GM12874 (cell line): Measurements from ENCODE around the gene SLC10A3.

Experiments
- TF ChIP-seq, protein P1 (sequence below): IDR thresholded peaks from 2 replicates; pipeline ENCODE4 v1.5.1; 2011; ENCODE audit warnings: low read depth, mild to moderate bottlenecking, control low read depth, low read length, moderate library complexity; ENCODE audit not compliant: insufficient read depth

SLC10A3 gene

DNA sequence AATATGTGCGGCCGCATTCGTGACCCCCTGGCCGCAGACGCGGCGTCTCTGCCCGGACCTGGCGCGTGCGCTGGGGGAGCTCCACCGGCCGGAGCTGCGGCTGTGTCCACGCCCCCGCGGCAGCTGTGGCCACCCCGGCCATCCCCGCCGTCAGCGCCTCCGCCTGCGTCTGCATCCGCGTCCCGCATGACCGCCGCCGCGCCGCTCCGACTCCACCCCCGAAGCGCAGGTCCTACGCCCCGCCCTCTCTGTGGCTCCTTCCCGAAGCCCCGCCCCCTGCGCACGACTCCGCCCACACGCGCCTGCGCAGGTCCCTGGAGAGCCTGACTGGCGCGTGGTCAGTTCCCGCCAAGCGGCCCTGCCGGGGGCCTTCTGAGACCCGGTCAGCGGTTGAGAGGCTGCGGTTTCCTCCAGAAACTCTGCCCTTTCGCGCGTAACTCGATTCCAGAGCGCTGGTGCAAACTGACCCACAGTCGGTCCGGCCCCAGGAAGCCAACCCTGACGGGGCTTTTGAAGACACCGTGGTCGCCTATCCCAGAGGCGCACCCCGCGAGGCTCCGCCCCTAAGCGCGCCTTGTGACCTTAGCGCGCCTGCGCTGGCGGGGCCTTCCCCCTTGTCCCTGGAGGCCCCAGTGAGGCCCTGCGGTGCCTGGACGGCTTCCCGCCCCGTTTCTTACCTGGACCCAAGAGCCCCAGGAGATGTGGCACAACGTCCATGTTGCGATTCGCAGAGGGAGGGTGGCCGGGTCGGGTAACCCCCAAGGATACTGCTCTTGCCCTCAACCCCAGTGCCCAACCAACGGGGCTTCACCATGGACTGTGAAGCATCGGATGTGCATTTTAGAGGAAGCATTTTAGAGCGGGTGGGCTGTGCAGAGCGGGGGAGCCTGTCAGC is 11.5 kb downstream of the SLC10A3 start, which contains the start of gene LAGE3:
Gene LAGE3, minus strand, starts transcription at position 554 of the 895 bp plus-strand sequence. Its CDS starts 366 bp downstream, at position 188.
- TF ChIP-seq, protein P1, sequence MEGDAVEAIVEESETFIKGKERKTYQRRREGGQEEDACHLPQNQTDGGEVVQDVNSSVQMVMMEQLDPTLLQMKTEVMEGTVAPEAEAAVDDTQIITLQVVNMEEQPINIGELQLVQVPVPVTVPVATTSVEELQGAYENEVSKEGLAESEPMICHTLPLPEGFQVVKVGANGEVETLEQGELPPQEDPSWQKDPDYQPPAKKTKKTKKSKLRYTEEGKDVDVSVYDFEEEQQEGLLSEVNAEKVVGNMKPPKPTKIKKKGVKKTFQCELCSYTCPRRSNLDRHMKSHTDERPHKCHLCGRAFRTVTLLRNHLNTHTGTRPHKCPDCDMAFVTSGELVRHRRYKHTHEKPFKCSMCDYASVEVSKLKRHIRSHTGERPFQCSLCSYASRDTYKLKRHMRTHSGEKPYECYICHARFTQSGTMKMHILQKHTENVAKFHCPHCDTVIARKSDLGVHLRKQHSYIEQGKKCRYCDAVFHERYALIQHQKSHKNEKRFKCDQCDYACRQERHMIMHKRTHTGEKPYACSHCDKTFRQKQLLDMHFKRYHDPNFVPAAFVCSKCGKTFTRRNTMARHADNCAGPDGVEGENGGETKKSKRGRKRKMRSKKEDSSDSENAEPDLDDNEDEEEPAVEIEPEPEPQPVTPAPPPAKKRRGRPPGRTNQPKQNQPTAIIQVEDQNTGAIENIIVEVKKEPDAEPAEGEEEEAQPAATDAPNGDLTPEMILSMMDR = no peak

DNA sequence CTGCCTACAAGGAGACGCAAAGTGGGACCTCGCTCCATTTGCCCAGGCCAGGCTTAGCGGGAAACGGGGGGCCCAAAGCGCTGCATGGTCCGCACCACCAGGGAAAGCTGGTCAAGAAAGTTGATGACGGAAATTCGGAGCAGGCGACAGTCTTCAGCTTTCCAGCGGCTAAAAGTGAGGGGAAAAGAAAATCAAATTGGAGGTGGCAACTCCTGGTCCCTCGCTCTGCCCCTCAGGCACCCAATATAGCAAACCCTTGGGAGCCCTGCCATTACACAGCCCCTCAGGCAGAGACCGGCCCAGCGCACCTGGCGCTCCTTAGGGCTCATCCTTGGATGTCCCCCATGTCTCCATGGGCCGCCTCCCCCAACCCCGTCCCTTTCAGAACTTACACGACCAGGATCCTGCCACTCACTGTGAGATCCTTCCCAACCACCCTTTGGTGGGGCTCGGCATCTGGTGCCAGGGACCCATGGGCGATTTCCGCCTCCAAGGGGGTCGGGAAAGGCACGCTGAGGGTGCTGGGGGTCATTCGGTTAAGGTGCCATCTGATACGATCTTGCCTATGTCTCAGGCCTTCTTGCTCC is 12.4 kb downstream of the SLC10A3 start:
- TF ChIP-seq, protein P1 = no peak

DNA sequence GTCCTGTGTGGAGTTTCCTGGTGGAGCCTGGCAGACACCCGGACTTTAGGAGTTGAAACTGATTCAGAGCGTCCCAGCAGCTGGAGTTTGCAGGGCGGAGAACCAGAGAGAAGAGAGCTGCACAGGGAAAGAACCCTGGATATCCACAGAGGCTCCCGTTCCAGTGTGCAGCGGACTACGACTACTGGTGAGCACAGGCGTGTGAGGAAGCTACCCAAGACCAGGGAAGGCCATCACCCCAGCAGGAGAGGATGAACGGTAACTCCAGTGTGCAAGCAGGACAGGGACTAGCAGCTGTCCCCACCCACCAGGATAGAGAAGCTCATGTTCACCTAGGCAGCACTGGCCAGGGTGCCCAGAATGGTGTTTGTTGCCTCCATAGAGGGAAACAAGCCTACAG is 13.6 kb downstream of the SLC10A3 start:
- TF ChIP-seq, protein P1 = no peak

- TF ChIP-seq, protein P1 = no peak
Measured at GRCh38 chrX:154473683-154474082, 16.7 kb downstream of the SLC10A3 start.

DNA sequence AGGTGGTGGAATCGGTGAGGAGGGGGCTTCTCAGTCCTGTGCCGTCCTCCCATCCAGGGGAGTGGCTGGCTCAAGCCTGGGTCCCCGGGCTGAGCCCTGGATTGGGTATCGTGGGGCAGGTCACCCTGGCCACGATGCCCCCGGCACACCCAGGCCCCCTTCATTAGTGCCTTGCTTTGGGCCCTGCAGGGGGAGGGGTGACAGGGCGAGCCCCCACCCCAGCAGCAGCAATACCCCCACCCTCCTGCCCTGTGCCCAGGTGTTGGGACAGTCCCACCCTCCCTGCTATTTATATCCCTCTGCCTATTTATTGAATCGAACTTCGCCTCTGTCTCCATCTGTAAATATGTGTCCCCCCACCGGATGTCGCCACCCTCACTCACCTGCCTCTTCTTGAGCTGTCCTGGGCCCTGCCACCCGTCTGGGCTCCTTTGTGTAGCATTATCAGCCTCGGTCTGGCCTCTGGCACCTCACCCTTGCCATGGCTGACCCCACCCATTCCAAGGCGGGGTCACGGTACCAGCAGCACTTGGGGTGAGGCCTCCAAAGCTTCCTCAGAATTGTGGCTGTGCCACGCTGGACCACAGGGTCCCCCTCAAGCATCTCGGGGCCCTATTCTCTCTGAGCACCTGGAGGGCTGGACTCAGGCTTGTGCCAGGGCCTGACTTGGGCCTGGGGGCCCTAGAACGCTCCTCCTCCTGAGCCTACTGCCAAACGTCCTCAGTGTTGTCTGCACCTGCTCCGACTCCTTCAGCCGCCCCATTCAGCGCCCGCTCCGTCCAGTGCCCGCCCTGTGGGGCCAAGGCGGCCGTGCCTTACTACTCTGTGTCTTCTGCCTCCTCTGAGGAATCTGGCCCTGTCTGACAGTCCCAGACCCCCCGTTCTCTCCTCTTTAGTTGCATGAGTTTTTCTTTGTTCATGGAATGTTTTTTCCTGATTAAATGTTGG is 17.5 kb downstream of the SLC10A3 start:
- TF ChIP-seq, protein P1 = no peak

DNA sequence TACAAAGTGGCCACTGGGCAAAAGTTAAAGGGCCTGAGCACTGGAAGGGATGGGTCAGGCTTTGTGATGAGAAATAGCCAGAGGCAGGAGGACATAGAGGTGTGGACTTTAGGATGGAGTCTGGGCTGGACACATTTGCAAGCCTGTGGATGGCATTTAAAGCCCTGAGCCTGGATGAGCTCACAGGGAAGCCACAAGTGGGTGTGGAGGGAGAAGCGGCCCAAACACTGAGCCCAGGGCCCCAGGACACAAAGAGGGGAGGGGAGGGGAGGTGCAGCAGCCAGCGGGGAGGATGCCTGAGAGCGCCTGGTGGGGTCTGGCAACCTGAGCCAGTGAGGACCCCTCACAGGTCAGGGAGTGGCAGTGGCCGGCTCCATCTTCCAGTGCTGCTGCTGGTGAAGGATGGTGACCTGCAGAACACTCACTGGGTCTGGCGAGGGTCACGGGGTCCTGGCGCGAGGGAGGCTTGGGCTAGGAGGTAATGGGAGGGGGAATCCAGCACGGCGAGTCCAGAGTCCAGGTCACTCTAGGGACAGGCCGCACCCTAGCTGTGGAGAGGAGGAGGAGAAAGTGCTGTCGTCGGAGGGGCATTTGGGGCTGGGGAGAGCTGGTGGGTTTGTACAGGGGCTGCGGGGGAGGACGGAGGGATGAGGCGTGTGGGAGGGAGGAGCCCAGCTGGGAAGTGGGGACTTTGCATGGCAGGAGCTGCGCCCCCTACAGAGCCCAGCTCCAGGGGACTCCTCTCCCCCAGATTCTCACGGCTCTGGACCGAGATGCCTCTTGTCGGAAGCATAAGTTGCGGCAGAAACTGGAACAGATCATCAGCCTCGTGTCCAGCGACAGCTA is 18.4 kb downstream of the SLC10A3 start:
- TF ChIP-seq, protein P1 = no peak
